ENCODE data around the gene SDC4. TPM values are rescaled to one million over a fixed set of nuclear protein-coding genes. Genes with fewer than 3 reads are reported as not detected.

SDC4 gene
- total RNA-seq, 1 donor from 2014 or later: 7.4 TPM

DNA sequence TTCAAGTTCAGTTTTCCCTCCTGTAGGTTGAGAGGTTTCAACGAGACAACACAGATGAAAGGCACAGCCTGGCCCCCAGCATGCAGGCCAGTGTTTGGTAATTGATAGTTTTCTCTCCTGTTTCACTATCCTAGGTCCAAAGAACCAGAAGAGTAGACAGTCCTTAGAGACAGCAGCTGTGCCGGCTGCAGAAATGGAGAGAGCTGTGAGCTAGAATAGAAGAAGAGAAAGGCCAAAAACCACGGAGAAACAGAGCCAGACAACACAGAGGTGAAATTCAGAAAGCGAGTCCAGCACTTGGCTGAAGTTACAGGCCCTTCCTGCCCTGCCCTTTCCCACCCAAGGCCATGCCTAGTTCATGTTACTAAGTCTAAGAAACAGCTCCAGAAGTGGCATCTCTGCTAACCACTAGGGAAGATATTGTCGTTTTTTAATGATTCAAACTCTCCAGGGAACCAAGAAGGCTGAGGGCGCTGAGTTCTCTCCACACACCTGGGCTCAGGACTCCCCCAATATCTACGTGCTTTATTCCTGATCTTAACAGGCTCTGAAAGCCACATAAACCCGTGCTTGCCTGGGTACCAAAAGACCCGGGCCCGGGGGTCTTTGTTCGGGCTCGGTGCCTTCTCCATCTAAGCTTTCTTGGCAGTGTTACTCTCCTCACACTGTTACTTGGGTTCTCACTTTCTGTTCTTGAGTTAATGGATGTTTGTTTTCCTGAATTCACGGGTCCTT lies 58.1 kb downstream of the SDC4 start:
- Mint-ChIP-seq H3K36me3 (ENCODE audit: low read depth, unreplicated experiment) (no peaks in the 10 kb centered on the region), H3K4me3 (ENCODE audit: unreplicated experiment) (no peak overlapping the region), H3K4me1 (ENCODE audit: unreplicated experiment) (peaks cover 6% of the 10 kb centered on the region), H3K9me3 (ENCODE audit: unreplicated experiment) (no peaks in the 10 kb centered on the region), H3K27ac (ENCODE audit: unreplicated experiment) (no peak overlapping the region), H3K27me3 (ENCODE audit: unreplicated experiment) (peaks cover 4% of the 10 kb centered on the region)
- DNase-seq (ENCODE audit: low spot score): no peak
- TF ChIP-seq, protein P1, sequence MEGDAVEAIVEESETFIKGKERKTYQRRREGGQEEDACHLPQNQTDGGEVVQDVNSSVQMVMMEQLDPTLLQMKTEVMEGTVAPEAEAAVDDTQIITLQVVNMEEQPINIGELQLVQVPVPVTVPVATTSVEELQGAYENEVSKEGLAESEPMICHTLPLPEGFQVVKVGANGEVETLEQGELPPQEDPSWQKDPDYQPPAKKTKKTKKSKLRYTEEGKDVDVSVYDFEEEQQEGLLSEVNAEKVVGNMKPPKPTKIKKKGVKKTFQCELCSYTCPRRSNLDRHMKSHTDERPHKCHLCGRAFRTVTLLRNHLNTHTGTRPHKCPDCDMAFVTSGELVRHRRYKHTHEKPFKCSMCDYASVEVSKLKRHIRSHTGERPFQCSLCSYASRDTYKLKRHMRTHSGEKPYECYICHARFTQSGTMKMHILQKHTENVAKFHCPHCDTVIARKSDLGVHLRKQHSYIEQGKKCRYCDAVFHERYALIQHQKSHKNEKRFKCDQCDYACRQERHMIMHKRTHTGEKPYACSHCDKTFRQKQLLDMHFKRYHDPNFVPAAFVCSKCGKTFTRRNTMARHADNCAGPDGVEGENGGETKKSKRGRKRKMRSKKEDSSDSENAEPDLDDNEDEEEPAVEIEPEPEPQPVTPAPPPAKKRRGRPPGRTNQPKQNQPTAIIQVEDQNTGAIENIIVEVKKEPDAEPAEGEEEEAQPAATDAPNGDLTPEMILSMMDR (IDR thresholded peaks at IDR 0.05; ENCODE audit: unreplicated experiment): no peak

- Mint-ChIP-seq H3K9me3 (ENCODE audit: unreplicated experiment) (no peaks in the 10 kb centered on the region), H3K36me3 (ENCODE audit: low read depth, unreplicated experiment) (no peaks in the 10 kb centered on the region), H3K27ac (ENCODE audit: unreplicated experiment) (no peak overlapping the region), H3K27me3 (ENCODE audit: unreplicated experiment) (peaks cover 4% of the 10 kb centered on the region), H3K4me1 (ENCODE audit: unreplicated experiment) (peaks cover 6% of the 10 kb centered on the region), H3K4me3 (ENCODE audit: unreplicated experiment) (no peak overlapping the region)
- TF ChIP-seq, protein P1 (IDR thresholded peaks at IDR 0.05; ENCODE audit: unreplicated experiment): no peak
- DNase-seq (ENCODE audit: low spot score): no peak
Measured at GRCh38 chr20:45288860-45289259, 59.4 kb downstream of the SDC4 start.

DNA sequence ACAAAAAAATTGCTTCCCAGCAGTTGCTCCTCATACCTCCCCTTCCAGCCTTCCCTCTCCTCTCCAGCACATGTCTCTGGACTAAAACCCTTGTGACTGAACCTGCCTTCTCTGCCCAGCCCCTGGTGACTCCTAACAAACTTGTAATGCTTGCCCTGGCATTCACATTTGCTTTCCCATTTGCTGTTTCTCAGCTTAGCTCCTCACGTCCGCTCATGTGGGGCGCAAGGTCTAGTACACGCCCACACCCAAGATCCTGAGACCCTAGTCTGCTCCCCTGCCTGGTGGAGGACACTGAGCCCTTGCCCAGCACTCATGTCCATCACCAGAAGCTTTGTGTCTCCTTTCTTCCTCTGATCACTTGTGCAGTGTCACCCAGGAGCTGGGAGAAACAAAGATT lies 59.8 kb downstream of the SDC4 start:
- H3K4me1 Mint-ChIP-seq (ENCODE audit: unreplicated experiment): peaks cover 6% of the 10 kb centered on the region
- H3K36me3 Mint-ChIP-seq (ENCODE audit: low read depth, unreplicated experiment): no peaks in the 10 kb centered on the region
- H3K9me3 Mint-ChIP-seq (ENCODE audit: unreplicated experiment): no peaks in the 10 kb centered on the region
- H3K27me3 Mint-ChIP-seq (ENCODE audit: unreplicated experiment): peaks cover 4% of the 10 kb centered on the region
- TF ChIP-seq, protein P1 (IDR thresholded peaks at IDR 0.05; ENCODE audit: unreplicated experiment): no peak
- DNase-seq (ENCODE audit: low spot score): no peak
- H3K4me3 Mint-ChIP-seq (ENCODE audit: unreplicated experiment): no peak overlapping the region
- H3K27ac Mint-ChIP-seq (ENCODE audit: unreplicated experiment): no peak overlapping the region

DNA sequence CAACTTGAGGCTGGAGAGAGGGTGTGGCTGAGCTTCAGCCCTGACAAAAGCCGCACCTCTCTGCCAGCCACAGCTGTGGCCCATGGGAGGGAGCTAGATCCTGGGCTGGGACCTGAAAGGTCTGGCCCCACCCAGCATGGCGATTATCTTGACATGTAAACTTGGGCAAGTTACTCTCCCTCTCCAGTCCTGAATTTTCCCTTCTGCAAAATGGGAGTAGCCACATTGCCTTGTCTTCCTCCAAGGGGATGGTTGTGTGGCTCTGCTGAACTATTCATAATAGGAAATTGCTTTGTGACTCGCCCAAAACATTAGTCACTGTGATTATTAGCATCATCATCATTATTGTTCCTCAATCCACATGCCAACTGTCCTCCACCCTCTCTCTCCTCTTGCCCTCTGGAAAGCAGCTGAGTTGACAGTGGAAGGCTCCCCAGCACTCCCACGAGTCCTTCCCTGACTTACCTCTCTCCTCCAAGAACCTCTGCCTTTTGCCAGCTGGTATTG lies 64.6 kb downstream of the SDC4 start:
- no peak for DNase-seq (ENCODE audit: low spot score)
- TF ChIP-seq, protein P1 (IDR thresholded peaks at IDR 0.05; ENCODE audit: unreplicated experiment): no peak
- H3K36me3 Mint-ChIP-seq (ENCODE audit: low read depth, unreplicated experiment): no peaks in the 10 kb centered on the region
- no peak overlapping the region for H3K27ac Mint-ChIP-seq (ENCODE audit: unreplicated experiment)
- peaks cover 4% of the 10 kb centered on the region for H3K27me3 Mint-ChIP-seq (ENCODE audit: unreplicated experiment)
- H3K4me3 Mint-ChIP-seq (ENCODE audit: unreplicated experiment): no peak overlapping the region
- peaks cover 5% of the 10 kb centered on the region for H3K9me3 Mint-ChIP-seq (ENCODE audit: unreplicated experiment)
- H3K4me1 Mint-ChIP-seq (ENCODE audit: unreplicated experiment): no peaks in the 10 kb centered on the region

Data from endothelial cell (in vitro differentiated cells).